K562 (cell line): ENCODE data around the gene ESPN. TPM values are rescaled to one million over a fixed set of nuclear protein-coding genes. Genes with fewer than 3 reads are reported as not detected.

Experiments
- FOSL1 ChIP-seq: fragments of 200-800 bp; sonication (Bioruptor generic); conservative IDR thresholded peaks from 2 replicates; pipeline ENCODE4 v1.6.1; 2016; ENCODE audit warnings: missing genetic modification characterization, missing compliant biosample characterization
- JUN ChIP-seq, 2 experiments: sonication (generic) in 1 of 2; formaldehyde crosslinking in 1 of 2; IDR thresholded peaks; 2 replicates each; pipeline versions ENCODE4 v1.6.1 to v1.8.0; 2012 to 2022; ENCODE audit warnings: borderline replicate concordance in 2 of 2, mild to moderate bottlenecking in 2 of 2, improper control_type of control experiment in 1 of 2, low read depth in 1 of 2, low read length in 1 of 2, missing genetic modification reagents in 1 of 2
- SIN3A ChIP-seq, 2 experiments: fragments of 150-350 bp in 1 of 2; IDR thresholded peaks; 2 replicates each; pipeline ENCODE4 v1.6.1; 2011 to 2016; ENCODE audit warnings: borderline replicate concordance in 2 of 2, low read depth in 2 of 2, low read length in 2 of 2, mild to moderate bottlenecking in 2 of 2, moderate library complexity in 2 of 2; ENCODE audit not compliant: control insufficient read depth in 1 of 2
- SP1 ChIP-seq: sonication (generic); formaldehyde crosslinking; IDR thresholded peaks from 2 replicates; pipeline ENCODE4 v1.8.1; 2022; ENCODE audit warnings: mild to moderate bottlenecking, missing genetic modification reagents
- THAP7 ChIP-seq: fragments of 250-450 bp; sonication (Bioruptor Pico); IDR thresholded peaks from 2 replicates; pipeline ENCODE4 v1.5.0; 2021
- TOE1 ChIP-seq, 2 experiments: fragments of 450-650 bp in 1 of 2; sonication (generic) in 1 of 2; formaldehyde crosslinking in 1 of 2; IDR thresholded peaks; 2 replicates each; pipeline versions ENCODE4 v1.7.1 to v1.8.0; 2016 to 2022; ENCODE audit warnings: borderline replicate concordance in 2 of 2, mild to moderate bottlenecking in 2 of 2, antibody characterized with exemption in 1 of 2, inconsistent platforms in 1 of 2, low read depth in 1 of 2, missing genetic modification reagents in 1 of 2, moderate library complexity in 1 of 2
- U2AF1 ChIP-seq: fragments of 200-400 bp; formaldehyde crosslinking; optimal IDR thresholded peaks from 2 replicates; pipeline ENCODE3; 2017; ENCODE audit warnings: mild to moderate bottlenecking, low read depth, low read length, moderate library complexity
- UBTF ChIP-seq, 2 experiments: IDR thresholded peaks; 2 replicates each; pipeline ENCODE4 v1.6.1; 2012; ENCODE audit warnings: improper control_type of control experiment in 2 of 2, low read depth in 2 of 2, low read length in 2 of 2, borderline replicate concordance in 1 of 2
- ZBTB26 ChIP-seq: fragments of 450-650 bp; formaldehyde crosslinking; IDR thresholded peaks from 2 replicates; pipeline ENCODE4 v1.4.0; 2022; ENCODE audit warnings: missing genetic modification characterization
- ZC3H8 ChIP-seq: fragments of 450-650 bp; IDR thresholded peaks from 2 replicates; pipeline ENCODE4 v1.6.1; 2017
- ZMIZ1 ChIP-seq, 2 experiments: fragments of 150-350 bp in 1 of 2; IDR thresholded peaks; 2 replicates each; pipeline ENCODE4 v1.6.1; 2012 to 2016; ENCODE audit warnings: low read depth in 2 of 2, low read length in 2 of 2, mild to moderate bottlenecking in 1 of 2, moderate library complexity in 1 of 2
- ZNF277 ChIP-seq: fragments of 250-450 bp; sonication (Bioruptor Pico); IDR thresholded peaks from 2 replicates; pipeline ENCODE4 v1.8.0; 2022; ENCODE audit warnings: inconsistent platforms, mild to moderate bottlenecking, moderate library complexity, borderline replicate concordance
- ZZZ3 ChIP-seq: fragments of 450-650 bp; IDR thresholded peaks from 2 replicates; pipeline ENCODE4 v1.6.1; 2016; ENCODE audit warnings: antibody characterized with exemption, mild to moderate bottlenecking, moderate library complexity
- polyA plus RNA-seq, 8 experiments: library from polyadenylated mRNA; depleted of rRNA in 4 of 8; stranded (reverse) in 5 of 8; unstranded in 3 of 8; fragments of >200 nt; fragmentation: Nextera tagmentation in 2 of 8; fragmentation: Illumina TruSeq in 1 of 8; extraction: Ambion mirVana in 2 of 8; extraction: Trizol in 1 of 8; gene quantifications; 2 replicates each; pipeline versions ENCODE4 v1.2.1 to v1.2.3, GENCODE V29; 2011 to 2014; ENCODE audit warnings: inconsistent platforms in 1 of 8, missing spikeins in 1 of 8
- total RNA-seq, 7 experiments: library from RNA; depleted of rRNA in 6 of 7; stranded (reverse); fragments of >200 nt in 6 of 7; fragmentation: Illumina TruSeq in 2 of 7; extraction: Trizol in 2 of 7; gene quantifications; 2 replicates each; pipeline versions ENCODE4 v1.2.1 to v1.2.3, GENCODE V29; 2011 to 2021; ENCODE audit warnings: low replicate concordance in 1 of 7

The ESPN gene
- total and polyA plus RNA-seq, 9 of the 15 experiments (the other 6 are each of a cell fraction or from before 2014, with no cell fraction given) = 0.07 to 1.2 (median 0.45) TPM; not detected in 3

- TF ChIP-seq ZBTB26 (CRISPR knock-in tag) (no peak), JUN (IDR thresholded peaks at IDR 0.05; ENCODE audit: borderline replicate concordance, low read depth, low read length) (peak; percentile 71), JUN (CRISPR knock-in tag; IDR thresholded peaks at IDR 0.05; ENCODE audit: borderline replicate concordance) (no peak; the same call in 1 of the 2 replicates), U2AF1 (no peak), ZC3H8 (no peak), ZZZ3 (no peak), UBTF (IDR thresholded peaks at IDR 0.05; ENCODE audit: borderline replicate concordance in 1 of 2, low read depth in 2 of 2, low read length in 2 of 2) (peak in 1 of 2 experiments; percentile 69; a peak in 2 of 4 replicates), TOE1 (IDR thresholded peaks at IDR 0.05; ENCODE audit: borderline replicate concordance) (peak; percentile 85), TOE1 (CRISPR knock-in tag; IDR thresholded peaks at IDR 0.05; ENCODE audit: borderline replicate concordance, low read depth) (no peak), THAP7 (CRISPR knock-in tag) (0 out of 2 replicates have a peak, but pooled peaks have one; percentile 44), ZNF277 (CRISPR knock-in tag) (no peak), FOSL1 (peak; percentile 40), SIN3A (IDR thresholded peaks at IDR 0.05; ENCODE audit: borderline replicate concordance in 2 of 2, control insufficient read depth in 1 of 2, low read depth in 2 of 2, low read length in 2 of 2) (peak; percentile 50 to 96; a peak in 3 of 4 replicates), ZMIZ1 (IDR thresholded peaks at IDR 0.05; ENCODE audit: low read depth in 2 of 2, low read length in 2 of 2) (0 out of 4 replicates have a peak, but pooled peaks of 1 of the 2 experiments have one; percentile 8), SP1 (CRISPR knock-in tag) (peak; percentile 67)
Measured at GRCh38 chr1:6393400-6394187, 31.0 kb upstream of the ESPN start, which contains the start of gene ACOT7 (continued).
